ENCODE results near the gene ATP10D. TPM values are rescaled to one million over a fixed set of nuclear protein-coding genes. Genes with fewer than 3 reads are reported as not detected.

Gene ATP10D
- polyA plus RNA-seq, 4 donors = 41.1 to 54.2 (median 48.0) TPM

Other genes with a start within 250 kb of the ATP10D start
- 10 to 100 TPM; 34.2 to 50.3 (median 42.2) TPM for gene COMMD8, start 21.6 kb upstream of the ATP10D start, polyA plus RNA-seq (ENCODE audit: insufficient read length in 4 of 4)